ENCODE results near the gene SFMBT2. TPM values are rescaled to one million over a fixed set of nuclear protein-coding genes. Genes with fewer than 3 reads are reported as not detected.

The SFMBT2 gene
- total and polyA plus RNA-seq, 10 donors, result 4.4 to 47.7 (median 34.8) TPM

DNA sequence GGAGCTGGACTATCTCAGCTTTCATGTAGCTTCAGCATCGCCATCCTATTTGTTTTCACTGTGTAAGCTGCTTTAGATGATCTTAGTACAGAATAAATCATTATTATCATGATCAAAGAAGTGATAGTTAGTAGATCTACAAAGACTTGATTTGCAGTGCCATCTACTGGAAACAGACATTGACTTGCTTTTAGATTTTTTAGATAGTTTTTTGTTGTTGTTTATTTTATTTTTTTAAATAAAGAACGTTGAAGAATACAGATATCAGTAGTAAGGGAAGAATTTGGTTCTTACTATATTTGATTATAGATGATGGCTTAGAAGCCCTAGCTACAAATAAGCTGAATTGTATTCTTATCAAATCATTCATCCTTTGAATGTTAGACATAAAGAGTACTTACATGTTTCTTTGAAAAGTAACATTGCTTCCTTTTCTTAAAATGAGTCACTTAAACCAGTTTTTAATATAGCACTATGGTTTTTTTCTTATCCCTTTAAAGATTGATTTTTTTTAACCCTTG is 6.3 kb upstream of the SFMBT2 start:
- Histone ChIP-seq H3K9me3 (no peaks in the 10 kb centered on the region), H3K4me1 (peaks cover 7 to 25% (median 16%) of the 10 kb centered on the region in 6 donors), H3K36me3 (no peaks in the 10 kb centered on the region), H3K4me3 (no peak overlapping the region), H3K27me3 (replicated peaks in 1 of 7) (peaks cover 0 to 18% (median 10%) of the 10 kb centered on the region in 7 donors), H3K27ac (no peak overlapping the region)
- WGBS, 5 donors, result 9 to 10% (median 10%) methylated on average over 2 of the region's 2 CpGs
- TF ChIP-seq, protein P1, sequence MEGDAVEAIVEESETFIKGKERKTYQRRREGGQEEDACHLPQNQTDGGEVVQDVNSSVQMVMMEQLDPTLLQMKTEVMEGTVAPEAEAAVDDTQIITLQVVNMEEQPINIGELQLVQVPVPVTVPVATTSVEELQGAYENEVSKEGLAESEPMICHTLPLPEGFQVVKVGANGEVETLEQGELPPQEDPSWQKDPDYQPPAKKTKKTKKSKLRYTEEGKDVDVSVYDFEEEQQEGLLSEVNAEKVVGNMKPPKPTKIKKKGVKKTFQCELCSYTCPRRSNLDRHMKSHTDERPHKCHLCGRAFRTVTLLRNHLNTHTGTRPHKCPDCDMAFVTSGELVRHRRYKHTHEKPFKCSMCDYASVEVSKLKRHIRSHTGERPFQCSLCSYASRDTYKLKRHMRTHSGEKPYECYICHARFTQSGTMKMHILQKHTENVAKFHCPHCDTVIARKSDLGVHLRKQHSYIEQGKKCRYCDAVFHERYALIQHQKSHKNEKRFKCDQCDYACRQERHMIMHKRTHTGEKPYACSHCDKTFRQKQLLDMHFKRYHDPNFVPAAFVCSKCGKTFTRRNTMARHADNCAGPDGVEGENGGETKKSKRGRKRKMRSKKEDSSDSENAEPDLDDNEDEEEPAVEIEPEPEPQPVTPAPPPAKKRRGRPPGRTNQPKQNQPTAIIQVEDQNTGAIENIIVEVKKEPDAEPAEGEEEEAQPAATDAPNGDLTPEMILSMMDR (IDR thresholded peaks at IDR 0.05 in 8 of 11, conservative IDR thresholded peaks at IDR 0.05 in 3 of 11), result peak in 9 of 11 experiments; percentile 34 to 69 (median 51)
- TF ChIP-seq POLR2AphosphoS5 (IDR thresholded peaks at IDR 0.05), result no peak
- intact Hi-C loops (cut with DNase I; ENCODE audit: low total_unique reads), result loop anchor here (2.0 to 10.0 kb wide), 4 partner anchors 292 to 752 kb away; no protein-coding TSS in a partner anchor
- DNase-seq, result no peak

DNA sequence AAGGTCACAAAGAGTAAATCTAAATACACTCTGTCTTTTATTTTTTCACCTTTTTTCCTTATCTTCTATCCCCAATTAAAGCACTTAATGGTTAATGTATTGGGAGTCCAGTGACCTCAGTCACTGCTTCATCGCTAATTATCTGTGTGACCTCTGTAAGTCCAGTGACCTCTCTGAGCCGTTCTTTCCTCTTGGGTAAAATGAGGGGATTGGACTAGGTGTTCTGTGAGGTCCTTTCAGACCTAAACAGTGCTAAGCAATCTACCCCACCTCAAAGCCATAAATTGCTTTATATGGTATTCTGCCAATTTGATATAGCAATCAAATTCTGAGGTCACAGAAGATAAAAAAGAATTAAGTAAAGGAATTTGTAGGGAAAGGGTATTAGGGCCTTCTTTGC is 3.9 kb upstream of the SFMBT2 start:
- Histone ChIP-seq H3K4me1 (peaks cover 16 to 46% (median 31%) of the 10 kb centered on the region in 6 donors), H3K9me3 (no peaks in the 10 kb centered on the region), H3K4me3 (no peak overlapping the region), H3K27ac (no peak overlapping the region), H3K27me3 (replicated peaks in 1 of 7) (peaks cover 0 to 39% (median 20%) of the 10 kb centered on the region in 7 donors), H3K36me3 (no peaks in the 10 kb centered on the region)
- DNase-seq, result no peak
- intact Hi-C loops (cut with DNase I; ENCODE audit: low total_unique reads), result loop anchor here (10.0 kb wide), 3 partner anchors 290 to 750 kb away; no protein-coding TSS in a partner anchor
- TF ChIP-seq, protein P1 (IDR thresholded peaks at IDR 0.05 in 8 of 11, conservative IDR thresholded peaks at IDR 0.05 in 3 of 11), result no peak
- WGBS, 5 donors, result 79 to 92% (median 83%) methylated on average over 2 of the region's 2 CpGs

DNA sequence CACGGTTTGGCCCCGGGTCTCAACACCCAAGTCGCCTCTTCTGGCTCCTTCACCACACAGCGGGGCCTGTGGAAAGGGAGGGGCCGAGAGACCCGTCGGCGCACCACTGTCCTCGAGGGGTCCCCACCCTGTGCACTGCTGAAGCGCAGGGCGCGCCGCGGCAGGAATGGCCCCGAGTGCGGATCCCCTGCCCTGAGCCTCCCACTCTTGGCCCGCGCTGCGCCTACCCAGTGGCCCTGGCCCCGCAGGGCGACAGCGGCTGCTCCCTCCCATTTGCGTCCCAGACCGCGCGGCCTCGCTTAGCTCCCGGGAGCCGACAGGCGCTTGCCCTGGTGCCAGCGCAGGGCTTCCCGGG is 2.1 kb upstream of the SFMBT2 start:
- intact Hi-C loops (cut with DNase I; ENCODE audit: low total_unique reads), result loop anchor here (10.0 kb wide), 3 partner anchors 288 to 748 kb away; no protein-coding TSS in a partner anchor
- Histone ChIP-seq H3K27me3 (replicated peaks in 1 of 7) (peaks cover 0 to 49% (median 20%) of the 10 kb centered on the region in 7 donors), H3K9me3 (no peaks in the 10 kb centered on the region), H3K36me3 (no peaks in the 10 kb centered on the region), H3K27ac (no peak overlapping the region), H3K4me1 (peaks cover 16 to 63% (median 35%) of the 10 kb centered on the region in 6 donors), H3K4me3 (peak overlapping the region in 7 of 8 donors; percentile 62 to 94 (median 84))
- TF ChIP-seq POLR2A (IDR thresholded peaks at IDR 0.05) (no peak), POLR2AphosphoS5 (IDR thresholded peaks at IDR 0.05) (no peak)
- TF ChIP-seq, protein P1 (IDR thresholded peaks at IDR 0.05 in 8 of 11, conservative IDR thresholded peaks at IDR 0.05 in 3 of 11), result no peak
- peak; percentile 81 for DNase-seq
- 11 to 33% (median 13%) methylated on average over 14 to 32 of the region's 32 CpGs for WGBS, 5 donors

DNA sequence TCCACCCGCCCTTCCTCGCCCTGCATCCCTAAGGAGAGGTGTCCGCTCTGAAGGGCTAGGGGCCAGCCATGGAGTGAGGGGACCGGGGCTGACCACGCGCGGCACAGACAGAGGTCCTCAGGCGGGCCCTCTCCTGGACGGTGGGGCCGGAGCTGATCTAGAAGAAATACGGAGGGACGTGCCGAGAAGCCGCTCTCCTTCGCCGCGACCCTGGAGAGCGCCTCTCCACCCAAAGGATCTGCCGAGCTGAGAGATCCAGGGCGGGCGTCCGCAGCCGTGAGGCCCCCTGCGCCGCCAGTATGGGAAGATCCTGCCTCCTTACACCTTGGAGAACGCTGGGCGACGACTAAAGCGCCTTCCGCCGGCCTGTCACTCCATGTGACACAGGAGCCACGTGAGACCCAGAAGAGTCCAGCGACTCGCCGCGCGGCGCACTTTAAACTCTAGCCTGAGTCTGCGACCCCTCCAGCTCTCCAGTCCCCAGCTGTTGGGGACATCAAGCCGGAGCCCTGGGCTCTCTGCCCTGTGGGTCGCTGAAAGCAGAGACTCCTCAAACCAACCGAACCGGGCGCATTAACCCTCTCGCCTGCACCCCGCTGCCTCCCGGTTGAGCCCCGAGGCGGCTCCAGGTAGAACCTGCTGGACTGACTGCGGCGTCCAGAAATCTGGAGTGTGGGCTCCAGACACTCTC is 1.5 kb upstream of the SFMBT2 start:
- Histone ChIP-seq H3K36me3 (no peaks in the 10 kb centered on the region), H3K4me1 (peaks cover 18 to 68% (median 39%) of the 10 kb centered on the region in 6 donors), H3K4me3 (peak overlapping the region; percentile 14 to 94 (median 82)), H3K9me3 (no peaks in the 10 kb centered on the region), H3K27ac (peak overlapping the region in 1 of 8 donors; percentile 87), H3K27me3 (replicated peaks in 1 of 7) (peaks cover 0 to 49% (median 20%) of the 10 kb centered on the region in 7 donors)
- DNase-seq, result peak; percentile 84
- TF ChIP-seq POLR2AphosphoS5 (IDR thresholded peaks at IDR 0.05) (peak in 2 of 3 donors; percentile 17 to 31), POLR2A (IDR thresholded peaks at IDR 0.05) (no peak)
- TF ChIP-seq, protein P1 (IDR thresholded peaks at IDR 0.05 in 8 of 11, conservative IDR thresholded peaks at IDR 0.05 in 3 of 11), result no peak
- intact Hi-C loops (cut with DNase I; ENCODE audit: low total_unique reads), result loop anchor here (10.0 kb wide), 3 partner anchors 288 to 748 kb away; no protein-coding TSS in a partner anchor
- 4 to 9% (median 5%) methylated on average over 24 to 51 of the region's 51 CpGs for WGBS, 5 donors

All from spleen (tissue), 11 donors.